ENCODE measurements around the gene FAT2.

GRCh38 chr5:151605559-151605958 lies 14.4 kb upstream of the FAT2 start:
- TF ChIP-seq CTCF (IDR thresholded peaks at IDR 0.05; ENCODE audit: low read depth, low read length) (no peak), EZH2phosphoT487 (IDR thresholded peaks at IDR 0.05; ENCODE audit: low read depth) (no peak)
